HG03558 (cell line): Measurements from ENCODE around the gene TULP3.

Source experiments
- ATAC-seq: cut with Tn5 transposase; IDR thresholded peaks from one replicate; pipeline ENCODE4 v1.9.1; 2021; ENCODE audit warnings: moderate number of reproducible peaks; ENCODE audit not compliant: unreplicated experiment; ENCODE audit errors: extremely low read depth

TULP3 gene

DNA sequence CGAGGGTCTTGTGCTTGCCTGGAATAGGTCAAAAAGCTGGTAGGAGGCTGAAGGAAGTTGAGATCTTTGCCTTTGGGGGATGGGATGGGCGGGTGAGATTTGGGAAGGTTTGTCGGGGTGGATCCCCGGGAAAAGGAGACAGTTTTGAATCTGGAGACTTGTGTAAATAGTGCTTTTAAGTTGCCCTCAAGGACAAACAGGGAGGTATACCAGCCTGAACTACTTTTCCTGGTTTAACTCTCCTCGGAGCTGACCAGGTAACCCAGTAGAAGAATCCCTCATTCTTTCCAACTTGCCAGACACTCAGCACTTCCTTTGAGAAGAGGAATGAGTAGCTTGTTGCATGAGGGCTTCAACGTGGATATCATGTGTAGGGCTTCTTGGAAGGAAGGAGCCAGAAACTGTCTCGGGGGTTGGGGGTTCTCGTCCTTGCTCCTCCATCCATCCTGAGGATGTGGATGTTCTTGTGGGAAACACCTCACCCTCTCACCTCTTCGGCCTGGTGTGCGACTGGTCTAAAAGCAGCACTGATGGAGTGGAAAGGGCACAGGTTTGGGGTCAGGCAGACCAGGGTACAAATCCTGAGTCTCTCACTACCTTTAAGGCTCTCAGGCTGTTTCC, 70.4 kb downstream of the TULP3 start:
- ATAC-seq: no peak

DNA sequence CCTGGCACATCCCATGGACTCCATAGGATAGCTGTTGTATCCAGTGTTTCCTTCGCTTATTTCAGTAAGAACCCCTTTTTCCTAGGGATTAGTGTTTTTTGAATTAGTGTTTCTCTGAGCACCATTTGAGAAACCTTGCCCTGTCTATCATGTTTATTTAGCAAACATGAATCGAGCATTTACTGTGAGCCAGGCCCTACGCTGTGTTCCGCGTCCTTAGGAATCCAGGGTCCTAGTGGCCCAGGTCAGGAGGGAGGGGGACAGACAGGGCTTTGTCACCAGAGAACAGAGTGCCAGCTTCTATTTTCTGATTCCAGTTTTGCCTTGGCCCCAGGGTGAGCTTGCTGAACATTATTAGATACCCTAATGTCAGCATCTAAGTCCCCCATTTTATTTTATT, 71.0 kb downstream of the TULP3 start:
- no peak for ATAC-seq

DNA sequence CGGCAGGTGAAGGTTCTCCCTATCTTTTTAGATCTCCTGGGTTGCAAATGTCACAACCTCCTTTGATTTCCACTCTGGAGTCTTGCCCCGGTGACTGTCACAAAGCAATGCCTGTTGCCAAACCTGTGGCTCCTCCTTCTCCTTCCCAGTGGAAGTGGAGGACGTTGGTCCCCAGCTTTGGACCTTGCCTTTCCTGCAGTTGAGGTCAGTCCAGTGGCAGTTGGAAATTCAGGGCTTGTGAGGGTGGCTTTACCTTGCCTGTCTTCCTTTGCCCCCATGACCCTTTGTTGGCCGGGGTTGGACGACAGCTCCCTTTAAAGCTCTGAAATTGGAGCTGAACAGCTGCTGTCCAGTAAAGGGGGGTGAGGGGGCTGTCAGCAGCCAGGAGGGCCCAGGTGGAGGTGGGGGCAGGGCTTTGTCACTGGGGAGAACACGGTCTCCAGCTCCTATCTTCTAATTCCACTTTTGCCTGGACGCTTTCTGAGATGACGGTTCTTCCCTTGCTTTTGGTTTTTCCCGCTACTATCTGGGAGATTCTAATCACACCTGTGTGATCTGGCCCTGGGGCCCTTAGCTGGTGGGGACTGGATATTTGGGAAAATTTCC, 72.6 kb downstream of the TULP3 start:
- ATAC-seq: no peak

DNA sequence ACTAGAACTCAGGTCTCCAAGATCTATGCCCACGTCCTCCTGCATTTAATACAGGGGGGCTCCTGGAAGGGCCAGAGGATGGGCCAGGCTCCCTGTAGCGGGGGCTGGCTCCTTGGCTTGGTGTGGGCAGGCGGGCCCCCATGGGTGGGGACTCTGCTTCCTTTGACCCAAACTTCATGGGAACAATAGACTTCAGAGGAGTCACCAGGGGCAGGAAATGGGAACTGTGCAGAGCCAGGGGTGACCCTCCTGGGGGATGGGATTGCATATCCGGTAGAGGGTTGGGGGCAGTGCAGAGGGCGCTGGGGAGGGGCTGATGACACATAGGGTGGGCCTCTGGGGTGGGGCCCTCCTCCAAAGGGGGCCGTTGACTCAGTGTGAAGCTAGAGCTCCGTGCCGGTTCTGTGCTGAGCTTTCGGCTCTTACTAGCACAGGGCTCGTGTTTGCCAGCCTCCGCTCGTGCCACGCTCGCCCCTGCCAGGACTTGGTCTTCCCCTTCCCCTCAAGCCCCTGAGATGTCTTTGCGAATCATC, 73.1 kb downstream of the TULP3 start:
- no peak for ATAC-seq

DNA sequence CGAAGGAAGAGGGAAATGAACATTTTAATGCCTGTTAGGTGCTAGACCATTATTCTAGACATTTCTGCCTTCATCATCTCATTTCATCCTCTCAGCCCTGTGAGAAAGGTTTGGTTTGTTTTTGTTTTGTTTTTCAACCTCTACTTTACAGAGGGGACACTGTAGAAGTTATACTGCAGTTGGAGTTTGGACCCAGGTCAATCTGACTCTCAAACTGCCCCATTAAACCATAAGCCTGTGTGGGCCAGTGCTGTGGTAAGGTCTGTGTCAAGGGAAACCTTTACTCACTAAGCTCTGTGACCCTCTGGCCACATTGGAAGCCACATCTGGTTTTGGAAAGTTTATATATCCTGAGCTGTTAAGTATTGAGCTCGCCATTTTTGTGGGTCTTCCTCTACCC, 77.0 kb downstream of the TULP3 start:
- ATAC-seq: no peak

DNA sequence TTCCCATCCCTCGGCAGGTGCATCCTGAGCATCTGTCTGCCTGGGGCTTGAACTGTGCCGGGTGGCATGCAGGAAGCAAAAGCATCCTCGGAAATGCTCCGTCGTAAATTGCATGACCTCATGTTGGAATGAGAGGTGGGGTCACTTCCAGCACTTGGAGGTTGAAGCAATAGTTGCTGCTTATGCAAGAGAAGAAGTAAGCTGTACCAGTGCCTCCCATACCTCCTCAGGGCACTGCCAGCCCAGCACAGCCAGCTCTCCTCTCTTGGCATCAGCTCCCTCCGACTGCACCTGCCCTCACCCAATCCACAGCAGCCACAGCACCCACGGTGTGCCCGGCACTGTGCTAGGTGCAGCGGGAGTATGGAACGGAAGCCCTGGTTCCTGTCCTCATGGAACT, 80.1 kb downstream of the TULP3 start:
- ATAC-seq: no peak

DNA sequence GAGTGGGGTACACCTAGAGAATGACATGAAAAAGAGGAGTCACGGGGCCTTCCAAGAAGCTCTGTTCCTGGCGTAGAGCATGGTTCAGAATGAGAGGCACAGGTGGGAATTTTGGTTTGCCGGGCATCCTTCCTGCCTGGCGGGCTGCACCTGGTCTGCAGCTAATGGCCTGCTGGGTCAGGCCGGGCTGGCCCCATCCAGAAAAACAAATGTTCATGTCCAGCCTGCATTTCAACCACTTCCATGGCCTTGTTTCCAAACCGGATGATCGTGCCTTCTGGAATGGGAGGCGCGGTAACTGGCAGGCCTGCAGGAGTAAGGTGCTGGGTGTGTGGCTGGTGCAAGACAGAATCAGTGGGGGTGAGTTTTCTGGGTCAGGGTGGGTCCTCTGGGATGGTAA, 82.9 kb downstream of the TULP3 start:
- no peak for ATAC-seq

DNA sequence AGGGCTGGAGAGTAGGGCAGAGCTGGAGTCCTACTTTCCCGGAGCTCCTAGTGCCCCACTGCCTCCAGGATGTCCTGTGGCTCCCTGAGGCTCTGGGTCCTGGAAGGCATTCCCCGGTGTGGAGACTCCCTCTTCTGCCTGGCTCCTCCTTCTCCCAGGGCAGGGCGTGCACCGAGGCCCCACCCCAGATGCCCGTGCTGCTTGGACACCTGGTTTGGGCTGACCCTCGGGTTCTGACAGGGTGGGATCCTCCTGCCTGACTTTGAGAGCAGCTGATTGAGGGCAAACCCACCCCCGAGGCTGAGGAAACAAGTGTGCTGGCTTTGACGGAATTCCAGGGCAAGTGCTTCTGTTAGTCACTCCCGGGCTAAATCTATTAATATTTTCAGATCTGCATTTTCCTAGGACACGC, 83.9 kb downstream of the TULP3 start:
- ATAC-seq: no peak

DNA sequence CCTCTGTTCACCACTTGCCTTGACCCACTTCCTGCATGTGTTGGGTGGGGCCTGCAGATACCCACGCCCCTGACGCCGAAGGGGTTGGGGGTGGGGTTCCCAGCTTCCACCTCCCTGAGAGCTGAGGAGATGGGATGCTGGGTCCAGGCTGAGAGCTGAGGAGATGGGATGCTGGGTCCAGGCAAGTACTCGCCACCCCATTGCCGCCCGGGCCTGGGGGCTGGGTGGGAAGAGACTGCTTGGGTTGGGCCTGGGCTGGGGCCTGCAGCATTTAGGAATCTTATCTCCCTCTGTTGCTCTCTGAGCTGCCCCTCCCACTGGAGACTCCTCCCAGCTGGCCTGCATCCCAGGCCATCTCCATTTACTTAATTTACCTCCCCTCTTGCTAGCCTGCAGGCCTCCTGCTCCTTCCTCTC, 85.9 kb downstream of the TULP3 start:
- ATAC-seq: no peak

DNA sequence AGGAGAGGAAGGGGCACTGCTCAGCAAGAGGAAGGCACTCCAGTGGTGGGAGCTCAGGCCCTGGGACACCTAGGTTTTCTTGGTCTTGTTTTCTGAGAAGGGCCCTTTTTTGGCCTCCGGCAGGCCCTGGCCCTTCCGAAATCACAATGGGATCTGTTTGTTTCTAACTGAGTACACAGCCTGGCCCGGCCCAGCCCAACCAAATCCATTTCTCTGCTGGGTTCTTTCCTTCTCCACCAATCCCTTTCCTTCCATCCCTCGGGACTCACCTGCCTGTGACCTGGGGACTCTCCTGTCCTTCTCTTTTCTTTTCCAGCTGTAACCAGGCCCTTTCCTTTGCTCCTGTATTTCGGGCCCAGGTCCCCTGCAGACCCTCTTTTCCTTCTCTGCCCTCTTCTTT, 87.1 kb downstream of the TULP3 start:
- ATAC-seq: no peak

DNA sequence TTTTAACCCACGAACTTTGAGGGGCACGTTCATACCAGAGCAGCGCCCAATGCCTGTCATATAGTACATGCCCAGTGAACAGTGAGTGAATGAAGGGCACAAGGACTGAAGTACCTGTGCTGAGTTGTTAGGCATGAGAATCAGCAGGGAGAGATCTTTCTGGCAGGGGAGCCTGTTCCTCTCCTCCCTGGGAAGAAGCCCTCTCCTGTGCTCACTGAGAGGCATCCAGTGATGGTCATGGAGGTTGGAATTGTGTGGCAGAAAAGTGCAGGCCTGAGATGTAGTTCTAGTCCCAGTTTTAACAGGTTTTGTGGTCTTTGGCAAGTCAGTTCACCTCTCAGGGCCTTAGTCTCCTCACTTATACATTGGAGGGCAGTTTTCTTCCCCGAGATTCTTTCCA, 89.1 kb downstream of the TULP3 start:
- ATAC-seq: no peak

DNA sequence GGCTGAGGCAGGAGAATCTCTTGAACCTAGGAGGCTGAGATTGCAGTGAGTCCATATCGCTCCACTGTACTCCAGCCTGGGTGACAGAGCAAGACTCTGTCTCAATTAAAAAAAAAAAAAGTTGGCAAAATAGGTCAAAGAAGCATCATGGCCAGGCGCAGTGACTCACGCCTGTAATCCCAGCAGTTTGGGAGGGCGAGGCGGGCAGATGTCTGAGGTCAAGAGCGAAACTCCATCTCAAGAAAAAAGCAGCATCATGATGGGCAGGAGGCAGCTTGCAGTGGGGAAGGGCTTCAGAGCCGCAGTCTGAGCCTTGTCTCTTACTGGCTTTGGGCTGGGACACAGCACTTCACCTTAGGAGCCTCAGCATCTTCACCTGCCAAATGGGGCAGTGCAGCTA, 89.9 kb downstream of the TULP3 start:
- no peak for ATAC-seq

DNA sequence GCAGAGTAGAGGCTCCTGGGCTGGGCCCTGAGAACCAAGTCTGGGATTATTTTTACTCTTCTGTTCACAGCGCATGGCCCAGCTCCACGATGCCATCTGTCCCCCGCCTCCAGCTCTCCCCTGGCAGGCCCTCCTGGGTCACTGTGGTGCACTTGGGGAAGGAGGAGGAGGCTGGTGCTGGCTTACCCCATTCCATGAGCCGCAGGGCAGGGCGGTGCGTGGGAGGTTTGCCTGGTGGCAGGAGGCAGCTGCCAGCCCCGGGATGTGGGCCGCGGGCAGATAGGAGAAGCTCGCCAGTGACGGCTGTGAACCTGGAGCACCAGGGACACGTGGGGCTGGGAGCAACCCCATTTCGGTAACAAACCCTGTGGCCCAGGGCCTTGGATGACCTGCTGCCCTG, 91.7 kb downstream of the TULP3 start:
- no peak for ATAC-seq

DNA sequence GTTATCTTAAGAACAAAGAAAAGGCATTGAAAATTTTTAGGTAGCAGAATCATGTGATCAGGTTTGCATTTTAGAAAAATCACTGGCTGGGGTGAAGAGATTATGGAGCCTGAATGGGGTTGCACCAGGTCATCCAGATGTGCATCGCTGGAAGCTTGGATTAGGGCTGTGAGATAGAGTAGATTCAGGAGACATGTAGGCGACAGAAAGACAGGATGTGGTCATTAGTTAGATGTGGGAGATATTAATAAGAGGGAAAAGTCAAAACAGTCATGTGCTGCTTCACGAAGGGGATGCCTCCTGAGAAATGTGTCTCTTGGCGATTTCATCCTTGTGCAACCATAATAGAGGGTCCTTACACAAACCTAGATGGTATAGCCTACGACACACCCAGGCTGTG, 93.6 kb downstream of the TULP3 start:
- ATAC-seq: no peak

DNA sequence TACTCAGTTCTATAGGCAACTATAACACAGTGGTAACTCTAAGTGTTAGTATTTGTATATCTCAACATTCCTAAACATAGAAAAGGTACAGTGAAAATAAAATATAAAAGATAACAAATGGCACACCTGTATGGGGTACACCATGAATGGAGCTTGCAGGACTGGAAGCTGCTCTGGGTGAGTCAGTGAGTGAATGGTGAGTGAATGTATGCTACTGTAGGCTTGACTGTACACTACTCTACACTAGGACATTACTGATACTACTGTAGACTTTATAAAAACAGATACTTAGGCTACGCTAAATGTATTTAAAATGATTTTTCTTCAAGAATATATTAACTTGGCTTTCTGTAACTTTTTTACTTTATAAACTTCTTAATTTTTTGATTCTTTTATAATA, 94.0 kb downstream of the TULP3 start:
- no peak for ATAC-seq

DNA sequence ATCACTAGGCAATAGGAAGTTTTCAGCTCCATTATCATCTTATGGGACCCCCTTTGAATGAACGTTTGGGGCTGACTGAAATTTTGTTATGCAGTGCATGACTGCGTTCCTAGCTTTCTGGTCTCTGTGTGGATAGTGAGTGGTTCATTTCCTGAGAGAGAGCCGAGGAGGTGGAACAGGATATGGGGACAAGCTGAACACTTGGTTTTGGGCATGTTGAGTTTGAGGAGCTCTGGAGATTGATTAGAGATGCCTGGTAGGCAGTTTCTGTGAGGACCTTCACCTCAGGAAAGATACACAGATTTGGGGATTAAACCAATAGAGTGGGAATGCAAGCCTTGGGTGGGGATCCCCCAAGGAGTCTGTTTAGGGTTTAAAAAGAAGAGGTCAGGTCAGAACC, 96.2 kb downstream of the TULP3 start:
- ATAC-seq: no peak

DNA sequence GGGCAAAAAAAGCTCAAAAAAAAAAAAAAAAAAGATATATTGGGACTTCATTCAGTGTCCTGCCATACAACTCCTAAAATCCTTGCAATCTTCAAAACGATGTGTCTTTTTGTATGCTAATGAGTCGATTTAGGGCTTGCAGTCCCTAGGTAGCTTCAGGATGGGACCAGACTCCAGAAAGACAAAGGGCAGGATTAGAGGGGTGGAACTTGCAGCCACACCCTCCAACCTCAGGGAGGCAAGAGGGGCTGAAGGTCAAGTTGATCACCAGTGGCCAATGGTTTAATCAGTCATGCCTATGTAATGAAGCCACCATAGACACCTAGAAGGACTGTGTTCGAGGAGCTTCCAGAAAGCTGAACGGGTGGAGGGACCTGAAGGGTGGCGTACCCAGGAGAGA, 97.8 kb downstream of the TULP3 start:
- no peak for ATAC-seq
